ENCODE data around the gene BTF3L4.
"Not testable (repeated sequence)": the region's sequence is repeated elsewhere in the genome, so short reads cannot be mapped to it uniquely, and the experiment has no call there.

Gene BTF3L4

GRCh38 chr1:52056163-52056936 lies at the start of gene BTF3L4:
Gene BTF3L4, plus strand, starts transcription at chr1:52056295. Its CDS starts 3,553 bp downstream, at chr1:52059848.
- no peak for TF ChIP-seq CTCF (IDR thresholded peaks at IDR 0.05; ENCODE audit: insufficient read depth, low read depth, low read length, missing control alignments)
- DNase-seq (ENCODE audit: low read depth): peak; percentile 96
- peak within 1 kb of the TSS; percentile 91 for H3K4me3 ChIP-seq (ENCODE audit: low read depth, low read length)

- no peak overlapping the region for H3K4me3 ChIP-seq (ENCODE audit: low read depth, low read length)
- TF ChIP-seq CTCF (IDR thresholded peaks at IDR 0.05; ENCODE audit: insufficient read depth, low read depth, low read length, missing control alignments): no peak
- no peak for DNase-seq (ENCODE audit: low read depth)
Observed at GRCh38 chr1:52007215-52008002, 48.7 kb upstream of the BTF3L4 start.

- no peak for DNase-seq (ENCODE audit: low read depth)
- no peak for TF ChIP-seq CTCF (IDR thresholded peaks at IDR 0.05; ENCODE audit: insufficient read depth, low read depth, low read length, missing control alignments)
- no peak overlapping the region for H3K4me3 ChIP-seq (ENCODE audit: low read depth, low read length)
Observed at GRCh38 chr1:52008071-52008809, 47.9 kb upstream of the BTF3L4 start.

- TF ChIP-seq CTCF (IDR thresholded peaks at IDR 0.05; ENCODE audit: insufficient read depth, low read depth, low read length, missing control alignments): no peak
- DNase-seq (ENCODE audit: low read depth): no peak
Observed at GRCh38 chr1:52022133-52022532, 34.0 kb upstream of the BTF3L4 start.

DNA sequence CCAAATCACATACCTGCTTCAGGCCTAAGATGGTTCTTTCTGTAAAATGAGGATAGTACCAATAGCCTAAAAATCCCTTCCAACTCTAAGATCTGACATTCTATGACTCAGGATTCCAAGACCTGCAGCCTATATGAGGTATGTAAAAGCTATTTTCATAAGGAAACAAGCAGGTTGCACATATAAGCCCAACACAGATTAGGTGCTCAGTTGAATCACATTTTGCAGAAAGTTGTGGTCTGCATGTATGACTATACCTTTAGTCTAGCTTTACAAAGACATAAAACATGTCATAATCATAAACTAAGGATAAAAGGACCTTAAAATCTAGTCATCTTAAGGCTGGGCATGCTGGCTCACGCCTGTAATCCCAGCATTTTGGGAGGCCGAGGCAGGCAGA lies 29.8 kb upstream of the BTF3L4 start:
- TF ChIP-seq CTCF (IDR thresholded peaks at IDR 0.05; ENCODE audit: insufficient read depth, low read depth, low read length, missing control alignments): no peak
- DNase-seq (ENCODE audit: low read depth): no peak

More at GRCh38 chr1:52022133-52022532, 34.0 kb upstream of the BTF3L4 start:
- no peak overlapping the region for H3K4me3 ChIP-seq (ENCODE audit: low read depth, low read length)

DNA sequence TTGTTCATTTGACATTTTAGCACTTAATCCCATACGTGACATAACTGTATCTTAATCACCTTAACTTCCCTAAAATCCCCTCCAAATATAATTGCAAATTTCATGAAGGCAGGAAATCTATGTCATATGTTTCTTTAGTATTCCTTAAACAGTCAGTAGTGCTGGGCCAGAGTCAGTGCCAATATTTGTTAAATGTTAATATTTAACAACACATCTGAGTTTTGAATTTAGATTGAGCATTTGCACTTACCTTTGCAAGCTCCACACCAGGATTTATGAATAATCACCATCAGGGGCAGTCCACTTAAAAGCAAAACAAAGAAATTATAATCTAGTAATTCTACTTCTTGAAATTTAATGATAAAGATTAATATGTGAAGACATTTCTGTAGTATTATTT lies 27.8 kb upstream of the BTF3L4 start:
- no peak for DNase-seq (ENCODE audit: low read depth)
- TF ChIP-seq CTCF (IDR thresholded peaks at IDR 0.05; ENCODE audit: insufficient read depth, low read depth, low read length, missing control alignments): no peak
- H3K4me3 ChIP-seq (ENCODE audit: low read depth, low read length): no peak overlapping the region

More for the DNA sequence above, 29.8 kb upstream of the BTF3L4 start:
- no peak overlapping the region for H3K4me3 ChIP-seq (ENCODE audit: low read depth, low read length)

GRCh38 chr1:52028839-52029238 lies 27.3 kb upstream of the BTF3L4 start:
- DNase-seq (ENCODE audit: low read depth); H3K4me3 ChIP-seq (ENCODE audit: low read depth, low read length): not testable (repeated sequence)

Data from GM12865 (cell line).